Measurements from ENCODE around the gene KRT7.

DNA sequence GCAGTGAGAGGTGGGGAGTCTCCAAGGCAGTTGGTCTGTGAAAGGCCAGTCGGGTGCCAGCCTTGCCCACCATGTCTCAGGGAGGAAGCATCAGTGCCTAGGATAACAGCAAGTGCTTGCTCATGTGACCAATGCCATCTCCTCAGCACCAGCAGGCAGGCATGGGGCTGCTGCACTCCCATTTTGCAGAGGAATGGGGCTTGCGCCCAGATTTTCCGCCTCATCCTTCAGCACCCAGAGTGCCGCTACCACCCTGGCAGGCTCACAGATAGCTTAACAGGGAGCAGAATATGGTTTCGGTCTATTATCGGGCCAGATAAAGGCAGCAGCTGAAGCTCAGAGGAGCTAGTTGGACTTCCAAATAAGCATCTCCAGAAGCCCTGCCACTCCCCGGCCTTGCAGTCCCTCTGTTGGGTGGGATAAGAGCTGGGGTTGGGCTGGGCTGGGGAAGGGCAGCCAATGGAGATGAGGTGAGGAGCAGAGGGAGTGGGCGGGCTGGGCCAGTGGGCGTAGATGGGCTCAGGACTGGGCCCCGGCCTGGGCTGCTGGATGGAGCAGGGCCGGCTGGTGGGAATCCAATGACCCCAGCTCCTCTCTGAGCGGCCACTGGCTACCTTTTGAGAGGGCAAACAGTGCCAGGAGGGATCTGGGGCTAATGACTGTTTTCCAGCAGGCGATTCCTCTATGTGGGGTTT is 32.8 kb upstream of the KRT7 start:
- TF ChIP-seq, protein P1, sequence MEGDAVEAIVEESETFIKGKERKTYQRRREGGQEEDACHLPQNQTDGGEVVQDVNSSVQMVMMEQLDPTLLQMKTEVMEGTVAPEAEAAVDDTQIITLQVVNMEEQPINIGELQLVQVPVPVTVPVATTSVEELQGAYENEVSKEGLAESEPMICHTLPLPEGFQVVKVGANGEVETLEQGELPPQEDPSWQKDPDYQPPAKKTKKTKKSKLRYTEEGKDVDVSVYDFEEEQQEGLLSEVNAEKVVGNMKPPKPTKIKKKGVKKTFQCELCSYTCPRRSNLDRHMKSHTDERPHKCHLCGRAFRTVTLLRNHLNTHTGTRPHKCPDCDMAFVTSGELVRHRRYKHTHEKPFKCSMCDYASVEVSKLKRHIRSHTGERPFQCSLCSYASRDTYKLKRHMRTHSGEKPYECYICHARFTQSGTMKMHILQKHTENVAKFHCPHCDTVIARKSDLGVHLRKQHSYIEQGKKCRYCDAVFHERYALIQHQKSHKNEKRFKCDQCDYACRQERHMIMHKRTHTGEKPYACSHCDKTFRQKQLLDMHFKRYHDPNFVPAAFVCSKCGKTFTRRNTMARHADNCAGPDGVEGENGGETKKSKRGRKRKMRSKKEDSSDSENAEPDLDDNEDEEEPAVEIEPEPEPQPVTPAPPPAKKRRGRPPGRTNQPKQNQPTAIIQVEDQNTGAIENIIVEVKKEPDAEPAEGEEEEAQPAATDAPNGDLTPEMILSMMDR (IDR thresholded peaks at IDR 0.05) = no peak
- TF ChIP-seq POLR2A (IDR thresholded peaks at IDR 0.05) = no peak

Data from thyroid gland (tissue), 4 donors.